ENCODE data around the gene MCEE. TPM values are rescaled to one million over a fixed set of nuclear protein-coding genes. Genes with fewer than 3 reads are reported as not detected.

MCEE gene
- total RNA-seq, 1 donor from 2014 or later: 24.7 TPM

GRCh38 chr2:71155846-71156245 is 25.8 kb upstream of the MCEE start:
- Mint-ChIP-seq H3K36me3 (no peaks in the 10 kb centered on the region), H3K9me3 (no peaks in the 10 kb centered on the region), H3K4me3 (peak overlapping the region; percentile 34), H3K27me3 (ENCODE audit: insufficient read depth, low read depth) (peaks cover 17% of the 10 kb centered on the region), H3K27ac (peak overlapping the region; percentile 27), H3K4me1 (peaks cover 9% of the 10 kb centered on the region)
- DNase-seq (ENCODE audit: low spot score): no peak
- H3K4me1 ChIP-seq: peaks cover 8% of the 10 kb centered on the region
- no peak overlapping the region for H2AFZ ChIP-seq (replicated peaks)
- TF ChIP-seq, protein P1, sequence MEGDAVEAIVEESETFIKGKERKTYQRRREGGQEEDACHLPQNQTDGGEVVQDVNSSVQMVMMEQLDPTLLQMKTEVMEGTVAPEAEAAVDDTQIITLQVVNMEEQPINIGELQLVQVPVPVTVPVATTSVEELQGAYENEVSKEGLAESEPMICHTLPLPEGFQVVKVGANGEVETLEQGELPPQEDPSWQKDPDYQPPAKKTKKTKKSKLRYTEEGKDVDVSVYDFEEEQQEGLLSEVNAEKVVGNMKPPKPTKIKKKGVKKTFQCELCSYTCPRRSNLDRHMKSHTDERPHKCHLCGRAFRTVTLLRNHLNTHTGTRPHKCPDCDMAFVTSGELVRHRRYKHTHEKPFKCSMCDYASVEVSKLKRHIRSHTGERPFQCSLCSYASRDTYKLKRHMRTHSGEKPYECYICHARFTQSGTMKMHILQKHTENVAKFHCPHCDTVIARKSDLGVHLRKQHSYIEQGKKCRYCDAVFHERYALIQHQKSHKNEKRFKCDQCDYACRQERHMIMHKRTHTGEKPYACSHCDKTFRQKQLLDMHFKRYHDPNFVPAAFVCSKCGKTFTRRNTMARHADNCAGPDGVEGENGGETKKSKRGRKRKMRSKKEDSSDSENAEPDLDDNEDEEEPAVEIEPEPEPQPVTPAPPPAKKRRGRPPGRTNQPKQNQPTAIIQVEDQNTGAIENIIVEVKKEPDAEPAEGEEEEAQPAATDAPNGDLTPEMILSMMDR (IDR thresholded peaks at IDR 0.05): no peak
- no peak for TF ChIP-seq EZH2 (IDR thresholded peaks at IDR 0.05)
- no peak for TF ChIP-seq EZH2phosphoT487 (IDR thresholded peaks at IDR 0.05)
- H3K79me2 ChIP-seq (ENCODE audit: low read depth): no peaks in the 10 kb centered on the region
- H4K20me1 ChIP-seq (ENCODE audit: low read depth): no peaks in the 10 kb centered on the region
- H3K9ac ChIP-seq: no peak overlapping the region
- no peaks in the 10 kb centered on the region for H3K9me3 ChIP-seq (ENCODE audit: low read depth)
- H3K4me2 ChIP-seq: no peak overlapping the region
- no peaks in the 10 kb centered on the region for H3F3A ChIP-seq (ENCODE audit: low read depth)
- H3K27ac ChIP-seq: no peak overlapping the region
- no peak overlapping the region for H3K4me3 ChIP-seq
- no peaks in the 10 kb centered on the region for H3K36me3 ChIP-seq
- H3K27me3 ChIP-seq: no peaks in the 10 kb centered on the region

- Mint-ChIP-seq H3K4me1 (peaks cover 9% of the 10 kb centered on the region), H3K9me3 (no peaks in the 10 kb centered on the region), H3K27ac (no peak overlapping the region), H3K4me3 (no peak overlapping the region), H3K27me3 (ENCODE audit: insufficient read depth, low read depth) (peaks cover 14% of the 10 kb centered on the region), H3K36me3 (peaks cover 5% of the 10 kb centered on the region)
- H3K79me2 ChIP-seq (ENCODE audit: low read depth): no peaks in the 10 kb centered on the region
- TF ChIP-seq, protein P1 (IDR thresholded peaks at IDR 0.05): peak; percentile 16
- no peak for TF ChIP-seq EZH2 (IDR thresholded peaks at IDR 0.05)
- no peak overlapping the region for H2AFZ ChIP-seq (replicated peaks)
- H3K9me3 ChIP-seq (ENCODE audit: low read depth): no peaks in the 10 kb centered on the region
- no peak overlapping the region for H3K4me2 ChIP-seq
- H3K36me3 ChIP-seq: no peaks in the 10 kb centered on the region
- no peak overlapping the region for H3K4me3 ChIP-seq
- no peak overlapping the region for H3K9ac ChIP-seq
- peaks cover 8% of the 10 kb centered on the region for H3K4me1 ChIP-seq
- H3K27ac ChIP-seq: no peak overlapping the region
- no peaks in the 10 kb centered on the region for H4K20me1 ChIP-seq (ENCODE audit: low read depth)
- H3F3A ChIP-seq (ENCODE audit: low read depth): no peaks in the 10 kb centered on the region
- no peaks in the 10 kb centered on the region for H3K27me3 ChIP-seq
- peak; percentile 23 for DNase-seq (ENCODE audit: low spot score)
These were observed 24.8 kb upstream of the MCEE start for GRCh38 chr2:71154798-71155197.

GRCh38 chr2:71154279-71154678 is 24.2 kb upstream of the MCEE start:
- no peaks in the 10 kb centered on the region for H3K79me2 ChIP-seq (ENCODE audit: low read depth)
- H3K27ac ChIP-seq: no peak overlapping the region
- Mint-ChIP-seq H3K9me3 (no peaks in the 10 kb centered on the region), H3K4me1 (peaks cover 9% of the 10 kb centered on the region), H3K27me3 (ENCODE audit: insufficient read depth, low read depth) (peaks cover 14% of the 10 kb centered on the region), H3K36me3 (peaks cover 5% of the 10 kb centered on the region), H3K4me3 (no peak overlapping the region), H3K27ac (no peak overlapping the region)
- peaks cover 8% of the 10 kb centered on the region for H3K4me1 ChIP-seq
- TF ChIP-seq EZH2phosphoT487 (IDR thresholded peaks at IDR 0.05) (no peak), EZH2 (IDR thresholded peaks at IDR 0.05) (no peak)
- TF ChIP-seq, protein P1 (IDR thresholded peaks at IDR 0.05): no peak
- H3K4me3 ChIP-seq: no peak overlapping the region
- no peaks in the 10 kb centered on the region for H3F3A ChIP-seq (ENCODE audit: low read depth)
- DNase-seq (ENCODE audit: low spot score): no peak
- no peak overlapping the region for H3K4me2 ChIP-seq
- no peaks in the 10 kb centered on the region for H3K27me3 ChIP-seq
- no peak overlapping the region for H3K9ac ChIP-seq
- H3K36me3 ChIP-seq: no peaks in the 10 kb centered on the region
- no peaks in the 10 kb centered on the region for H3K9me3 ChIP-seq (ENCODE audit: low read depth)
- H2AFZ ChIP-seq (replicated peaks): no peak overlapping the region
- peaks cover 4% of the 10 kb centered on the region for H4K20me1 ChIP-seq (ENCODE audit: low read depth)
